NCI-H446 (cell line): ENCODE measurements around the gene HSPA1A.
"Not testable (repeated sequence)": the region's sequence is repeated elsewhere in the genome, so short reads cannot be mapped to it uniquely, and the experiment has no call there.

Source experiments
- DNase-seq, 2 experiments: peaks; one replicate each; lab custom pipeline; 2025; lab: John Stamatoyannopoulos, UW

HSPA1A gene

GRCh38 chr6:31811645-31812044 lies 3.7 kb upstream of the HSPA1A start:
- DNase-seq = no peak

- DNase-seq = no peak
Measured at GRCh38 chr6:31813465-31813849, 1.9 kb upstream of the HSPA1A start.

- peak; percentile 60 to 81 for DNase-seq
Measured at GRCh38 chr6:31814677-31815024, 692 bp upstream of the HSPA1A start.

- DNase-seq = not testable (repeated sequence)
Measured at GRCh38 chr6:31817133-31817928, 2.0 kb downstream of the HSPA1A start.

GRCh38 chr6:31817929-31818511 lies 2.7 kb downstream of the HSPA1A start:
- not testable (repeated sequence) for DNase-seq

GRCh38 chr6:31819871-31820299 lies 4.5 kb downstream of the HSPA1A start:
- DNase-seq = no peak

GRCh38 chr6:31820399-31820798 lies 5.1 kb downstream of the HSPA1A start:
- DNase-seq = not testable (repeated sequence)

GRCh38 chr6:31821301-31822035 lies 6.1 kb downstream of the HSPA1A start:
- DNase-seq = no peak

GRCh38 chr6:31822036-31822821 lies 6.9 kb downstream of the HSPA1A start:
- no peak for DNase-seq

GRCh38 chr6:31823592-31824196 lies 8.4 kb downstream of the HSPA1A start:
- not testable (repeated sequence) for DNase-seq

GRCh38 chr6:31825553-31825952 lies 10.2 kb downstream of the HSPA1A start:
- DNase-seq = no peak

- DNase-seq = peak in 1 of 2 experiments; percentile 83
Measured at GRCh38 chr6:31826793-31827285, 11.5 kb downstream of the HSPA1A start.

- DNase-seq = peak; percentile 99
Measured at GRCh38 chr6:31827286-31828079, 12.1 kb downstream of the HSPA1A start, which contains the start of gene HSPA1B. TSS of gene HSPA1B (plus strand) at chr6:31827738. CDS start at chr6:31827951, 213 bp downstream.

- peak; percentile 19 to 60 for DNase-seq
Measured at GRCh38 chr6:31829633-31830283, 14.4 kb downstream of the HSPA1A start.

- no peak for DNase-seq
Measured at GRCh38 chr6:31830886-31831335, 15.6 kb downstream of the HSPA1A start.

- DNase-seq = no peak
Measured at GRCh38 chr6:31831350-31832215, 16.2 kb downstream of the HSPA1A start.

GRCh38 chr6:31834367-31835250 lies 19.3 kb downstream of the HSPA1A start:
- DNase-seq = peak; percentile 86 to 92

- DNase-seq = no peak
Measured at GRCh38 chr6:31836047-31836473, 20.7 kb downstream of the HSPA1A start.
